GM19328 (cell line): ENCODE results near the gene PIANP.
"Not testable (repeated sequence)": the region's sequence is repeated elsewhere in the genome, so short reads cannot be mapped to it uniquely, and the experiment has no call there.

ENCODE experiments used
- ATAC-seq: cut with Tn5 transposase; IDR thresholded peaks from one replicate; pipeline ENCODE4 v1.9.1; 2021; ENCODE audit warnings: mild to moderate bottlenecking, moderate library complexity; ENCODE audit not compliant: unreplicated experiment

Gene PIANP, protein sequence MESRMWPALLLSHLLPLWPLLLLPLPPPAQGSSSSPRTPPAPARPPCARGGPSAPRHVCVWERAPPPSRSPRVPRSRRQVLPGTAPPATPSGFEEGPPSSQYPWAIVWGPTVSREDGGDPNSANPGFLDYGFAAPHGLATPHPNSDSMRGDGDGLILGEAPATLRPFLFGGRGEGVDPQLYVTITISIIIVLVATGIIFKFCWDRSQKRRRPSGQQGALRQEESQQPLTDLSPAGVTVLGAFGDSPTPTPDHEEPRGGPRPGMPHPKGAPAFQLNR

DNA sequence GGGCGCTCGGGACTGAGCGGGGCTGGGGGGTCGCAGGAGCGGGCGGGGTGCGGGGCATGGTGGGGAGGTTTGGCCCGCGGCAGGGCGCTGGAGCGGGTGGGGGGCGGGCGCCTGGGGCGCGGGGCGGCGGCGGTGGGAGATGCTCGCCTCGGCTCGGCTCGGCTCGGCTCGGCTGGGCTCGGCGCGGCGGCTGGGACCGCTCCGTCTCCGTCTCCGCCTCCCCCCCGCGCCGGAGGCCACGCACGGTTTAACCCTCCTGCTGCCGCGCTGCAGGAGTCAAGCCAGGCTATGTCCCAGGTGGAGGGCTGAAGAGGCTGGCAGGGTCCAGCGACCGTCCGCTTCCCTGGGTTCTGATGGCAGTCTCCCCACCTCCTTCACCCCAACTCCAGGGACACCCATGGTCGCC, at the start of gene PIANP:
Gene PIANP, minus strand, starts transcription at position 170 of the 406 bp plus-strand sequence. CDS start 2,754 bp downstream, outside the sequence.
- ATAC-seq: no peak

DNA sequence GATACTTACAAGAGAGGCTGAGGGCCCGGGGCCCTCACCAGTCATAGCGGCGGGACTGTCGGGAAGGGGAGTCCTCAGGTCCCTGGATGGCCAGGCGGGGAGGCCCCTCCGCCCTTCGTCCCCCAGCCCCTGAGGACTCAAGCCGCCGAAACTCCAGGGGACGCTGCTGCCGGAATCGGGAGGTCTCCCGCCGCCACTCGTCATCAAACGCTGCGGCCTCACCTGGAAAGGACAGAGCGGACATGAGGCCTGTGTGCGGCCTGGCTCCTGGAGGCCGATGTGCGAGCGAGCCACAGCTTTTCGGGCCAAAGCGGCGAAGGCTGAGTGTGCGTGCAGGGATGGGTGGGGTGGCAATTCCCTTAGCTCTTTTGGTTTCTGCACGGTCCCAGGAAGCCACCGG, 48.1 kb upstream of the PIANP start:
- no peak for ATAC-seq

DNA sequence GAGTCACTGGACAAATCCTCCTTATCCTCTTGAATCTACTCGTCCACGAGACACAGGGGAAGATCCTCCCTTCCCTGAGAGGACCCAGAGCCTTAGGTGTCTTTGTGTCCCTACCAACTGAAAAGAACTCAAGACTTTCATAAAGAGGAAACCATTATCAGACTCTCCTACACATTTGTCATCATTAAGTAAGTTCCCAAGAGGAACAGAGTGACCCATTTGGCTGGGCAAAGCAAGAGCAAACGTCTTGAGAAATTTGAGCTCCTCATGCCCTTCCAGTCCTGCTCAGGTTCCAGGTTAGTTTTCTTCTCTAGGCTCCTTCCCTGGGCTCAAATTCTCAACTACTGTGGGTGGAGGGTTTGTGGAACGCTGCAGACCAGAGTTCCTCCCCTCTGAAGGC, 46.6 kb upstream of the PIANP start:
- no peak for ATAC-seq

DNA sequence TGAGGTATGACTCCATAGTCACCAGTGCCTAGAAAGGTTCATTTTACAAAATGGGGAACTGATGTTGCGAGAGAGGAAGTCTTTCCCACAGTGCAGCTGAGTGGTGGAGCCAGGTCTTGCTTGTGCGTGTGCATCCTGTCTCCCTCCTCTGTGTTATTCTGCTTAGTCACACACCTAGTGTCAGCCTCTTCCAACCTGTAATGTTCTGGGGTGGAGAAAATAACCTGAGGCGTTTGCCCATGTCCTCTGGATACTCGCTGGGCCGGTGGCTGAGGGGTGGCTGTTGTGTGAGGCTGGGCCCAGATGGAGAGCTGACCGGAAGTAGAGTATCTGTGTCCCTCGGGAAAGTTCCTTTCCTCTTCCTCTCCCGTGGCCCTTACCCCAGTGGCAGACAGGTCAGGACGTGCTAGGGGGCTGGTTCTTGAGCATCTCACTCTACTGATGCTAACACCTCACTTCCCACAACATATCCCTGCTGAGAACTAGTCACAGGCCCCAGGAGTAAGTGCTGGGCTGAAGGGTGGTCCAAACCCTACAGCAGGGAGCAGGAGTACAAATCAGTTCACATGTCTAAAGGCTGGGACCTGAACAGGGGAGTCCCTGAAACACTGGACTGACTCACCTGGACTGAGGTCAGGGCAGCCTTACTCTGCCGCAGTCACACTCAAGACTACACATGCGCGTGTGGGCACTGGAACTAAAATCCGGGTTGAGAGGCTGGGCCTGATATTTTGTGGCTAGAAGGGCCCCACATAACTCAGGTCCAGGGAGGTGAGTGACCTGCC, 45.3 kb upstream of the PIANP start:
- no peak for ATAC-seq

DNA sequence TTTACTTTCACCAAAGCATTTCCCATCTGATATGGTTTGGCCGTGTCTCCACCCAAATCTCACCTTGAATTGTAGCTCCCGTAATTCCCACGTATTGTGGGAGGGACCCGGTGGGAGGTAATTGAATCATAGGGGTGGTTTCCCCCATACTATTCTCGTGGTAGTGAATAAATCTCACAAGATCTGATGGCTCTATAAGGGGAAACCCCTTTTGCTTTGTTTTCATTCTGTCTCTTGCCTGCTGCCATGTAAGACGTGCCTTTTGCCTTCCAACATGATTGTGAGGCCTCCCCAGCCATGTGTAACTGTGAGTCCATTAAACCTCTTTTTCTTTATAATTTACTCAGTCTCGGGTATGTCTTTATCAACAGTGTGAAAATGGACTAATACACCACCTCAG, 42.7 kb upstream of the PIANP start:
- ATAC-seq: not testable (repeated sequence)

DNA sequence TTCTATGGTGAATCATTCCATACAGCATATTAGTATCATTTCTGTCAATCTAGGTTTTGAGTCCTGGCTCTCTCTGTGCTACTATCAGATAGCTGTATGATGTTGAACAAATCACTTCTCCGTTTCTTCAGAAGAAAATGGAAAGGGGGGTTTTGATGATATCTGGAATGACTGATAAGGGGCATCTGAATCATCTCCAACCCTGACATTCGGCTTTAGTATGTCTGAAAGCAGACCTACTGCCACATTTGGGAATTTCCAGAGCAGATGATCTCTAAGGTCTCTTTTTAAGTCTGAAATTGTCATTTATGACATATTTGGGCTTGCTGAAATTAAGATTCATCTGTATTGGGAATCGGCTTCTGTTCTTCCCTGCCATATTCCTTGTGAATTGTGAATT, 42.2 kb upstream of the PIANP start:
- ATAC-seq: no peak

DNA sequence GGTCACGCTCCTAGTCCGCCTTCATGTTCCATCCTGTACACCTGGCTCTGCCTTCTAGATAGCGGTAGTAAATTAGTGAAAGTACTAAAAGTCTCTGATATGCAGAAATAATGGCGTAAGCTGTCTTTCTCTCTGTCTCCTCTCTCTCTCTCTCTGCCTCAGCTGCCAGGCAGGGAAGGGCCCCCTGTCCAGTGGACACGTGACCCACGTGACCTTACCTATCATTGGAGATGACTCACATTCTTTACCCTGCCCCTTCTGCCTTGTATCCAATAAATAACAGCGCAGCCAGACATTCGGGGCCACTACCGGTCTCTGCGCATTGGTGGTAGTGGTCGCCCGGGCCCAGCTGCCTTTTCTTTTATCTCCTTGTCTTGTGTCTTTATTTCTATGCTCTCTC, 41.5 kb upstream of the PIANP start:
- ATAC-seq: not testable (repeated sequence)

DNA sequence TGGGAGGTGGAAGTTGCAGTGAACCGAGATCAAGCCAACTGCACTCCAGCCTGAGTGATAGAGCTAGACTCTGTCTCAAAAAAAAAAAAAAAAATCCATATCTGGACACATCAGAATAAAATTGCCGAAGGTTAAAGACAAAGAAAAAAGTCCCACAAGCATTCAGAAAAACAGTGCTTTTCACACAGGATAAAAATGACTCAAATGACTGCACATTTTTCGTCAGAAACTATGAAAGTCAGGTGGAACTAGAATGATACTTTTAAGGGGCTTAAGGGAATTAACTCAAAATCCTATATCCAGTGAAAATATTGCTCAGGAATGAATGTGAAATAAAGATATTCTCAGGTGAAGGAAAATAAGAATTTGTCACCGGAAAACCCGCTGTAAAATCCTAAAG, 36.1 kb upstream of the PIANP start:
- ATAC-seq: no peak

DNA sequence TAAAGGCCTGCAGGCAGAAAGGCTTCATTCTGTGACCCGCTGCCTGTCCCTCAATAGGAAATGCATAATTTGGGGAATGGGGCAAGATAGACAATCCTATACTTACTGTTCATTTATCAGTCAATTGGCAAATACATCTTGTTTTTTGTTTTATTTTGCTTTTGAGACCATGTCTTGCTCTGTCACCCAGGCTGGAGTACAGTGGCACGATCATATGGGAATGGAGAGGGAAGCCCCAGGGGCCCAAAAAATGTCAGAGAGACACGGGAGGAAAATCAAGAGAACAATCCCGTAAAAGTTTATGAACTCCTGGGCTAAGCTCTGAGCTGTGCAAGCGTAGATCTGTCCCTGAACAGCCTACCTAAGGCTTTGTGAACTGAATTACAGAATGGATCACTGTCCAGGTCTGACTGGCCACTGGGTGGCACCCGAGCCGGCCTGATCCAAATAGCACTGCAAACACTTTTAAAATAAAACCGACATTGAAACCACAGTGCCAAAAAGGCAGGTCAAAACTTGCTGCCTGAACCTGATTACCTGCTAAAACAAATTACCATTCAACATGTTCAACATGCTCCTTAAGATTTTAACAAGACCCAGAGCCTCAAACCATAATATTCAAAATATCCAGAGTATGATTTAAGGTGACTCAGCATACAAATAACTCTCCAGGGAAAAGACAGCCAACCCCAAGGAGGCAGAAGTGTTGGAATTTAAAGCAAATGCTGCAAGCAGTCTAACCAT, 35.0 kb upstream of the PIANP start:
- no peak for ATAC-seq

DNA sequence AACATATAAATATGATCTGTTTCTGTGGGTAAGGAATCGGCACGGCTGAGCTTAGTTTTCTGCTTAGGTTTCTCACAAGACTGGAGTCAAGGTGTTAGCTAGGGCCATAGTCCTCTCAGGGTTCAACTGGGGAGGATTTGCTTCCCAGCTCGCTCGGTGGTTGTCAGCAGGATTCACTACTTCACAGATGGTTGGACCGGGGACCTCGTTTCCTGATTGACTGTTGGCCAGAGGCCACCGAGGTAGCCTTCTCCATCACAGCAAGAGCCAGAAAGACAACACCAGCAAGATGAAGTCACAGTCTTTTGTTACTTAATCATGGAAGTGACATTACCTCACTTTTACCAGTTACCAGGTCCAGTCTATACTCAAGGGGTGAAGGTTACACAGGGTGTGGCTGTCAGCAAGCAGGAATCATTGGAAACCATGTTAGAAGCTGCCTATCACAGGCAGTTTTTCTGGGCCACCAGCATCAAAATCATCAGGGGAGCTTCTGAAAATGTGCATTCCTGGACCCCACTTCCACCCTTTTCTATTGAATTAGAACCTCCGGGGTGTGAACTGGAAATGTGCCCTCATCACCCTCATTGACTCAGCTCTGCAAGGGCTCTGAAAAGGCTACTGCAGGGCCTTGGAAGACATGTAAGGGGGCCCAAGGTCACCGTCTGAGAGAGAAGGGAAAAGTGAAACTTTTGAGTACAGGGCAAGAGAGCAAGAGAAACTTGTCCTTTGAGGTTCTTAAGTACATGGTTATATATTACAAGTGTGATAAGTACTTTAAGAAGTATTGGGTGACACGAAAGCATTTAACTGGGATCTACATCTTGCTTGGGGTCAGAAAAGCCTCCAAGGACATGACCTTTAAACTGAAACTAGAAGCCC, 34.1 kb upstream of the PIANP start:
- no peak for ATAC-seq

DNA sequence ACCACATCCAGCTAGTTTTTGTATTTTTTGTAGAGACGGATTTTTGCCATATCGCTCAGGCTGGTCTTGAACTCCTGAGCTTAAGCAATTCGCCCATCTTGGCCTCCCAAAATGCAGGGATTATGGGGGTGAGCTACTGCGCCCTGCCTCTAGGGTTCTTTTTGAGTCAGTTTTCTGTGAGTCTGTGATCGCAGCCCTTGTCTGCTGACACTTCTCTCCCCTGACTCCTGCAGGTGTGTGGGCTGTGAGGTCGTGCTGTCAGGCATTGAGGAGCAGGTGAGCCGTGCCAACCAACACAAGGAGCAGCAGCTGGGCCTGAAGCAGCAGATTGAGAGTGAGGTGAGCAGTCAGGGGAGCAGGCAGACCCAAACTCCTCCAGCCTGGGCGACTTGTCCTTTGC, 29.6 kb upstream of the PIANP start:
- no peak for ATAC-seq

DNA sequence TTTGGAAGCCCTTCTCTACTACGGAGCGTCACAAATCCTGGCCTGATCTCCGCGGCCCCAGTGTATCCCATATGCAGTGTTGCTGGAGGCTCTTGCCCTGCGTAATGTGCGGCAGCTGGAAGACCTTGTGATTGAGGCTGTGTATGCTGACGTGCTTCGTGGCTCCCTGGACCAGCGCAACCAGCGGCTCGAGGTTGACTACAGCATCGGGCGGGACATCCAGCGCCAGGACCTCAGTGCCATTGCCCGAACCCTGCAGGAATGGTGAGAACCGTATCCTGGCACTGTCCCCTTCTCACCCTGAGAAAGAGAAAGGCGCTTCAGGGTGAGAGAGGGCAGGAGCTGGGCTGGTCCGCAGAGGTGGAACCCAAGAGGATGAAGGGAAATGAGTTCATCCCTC, 28.6 kb upstream of the PIANP start:
- no peak for ATAC-seq

DNA sequence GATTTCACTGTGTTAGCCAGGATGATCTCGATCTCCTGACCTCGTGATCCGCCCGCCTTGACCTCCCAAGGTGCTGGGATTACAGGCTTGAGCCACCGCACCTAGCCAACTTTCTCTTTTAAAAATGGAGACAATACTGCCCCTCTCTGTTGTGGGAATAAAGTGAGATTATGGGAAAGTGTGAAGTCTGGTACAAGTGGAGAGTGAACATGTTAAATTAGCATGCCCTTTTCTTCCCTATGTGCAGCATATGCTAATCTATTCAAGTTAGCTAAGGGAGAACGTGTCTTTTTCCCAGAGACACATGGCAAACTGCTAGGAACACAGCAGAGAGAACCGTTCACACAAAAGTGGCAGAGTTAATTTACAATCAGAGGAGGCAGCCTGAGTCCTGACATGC, 24.7 kb upstream of the PIANP start:
- no peak for ATAC-seq

DNA sequence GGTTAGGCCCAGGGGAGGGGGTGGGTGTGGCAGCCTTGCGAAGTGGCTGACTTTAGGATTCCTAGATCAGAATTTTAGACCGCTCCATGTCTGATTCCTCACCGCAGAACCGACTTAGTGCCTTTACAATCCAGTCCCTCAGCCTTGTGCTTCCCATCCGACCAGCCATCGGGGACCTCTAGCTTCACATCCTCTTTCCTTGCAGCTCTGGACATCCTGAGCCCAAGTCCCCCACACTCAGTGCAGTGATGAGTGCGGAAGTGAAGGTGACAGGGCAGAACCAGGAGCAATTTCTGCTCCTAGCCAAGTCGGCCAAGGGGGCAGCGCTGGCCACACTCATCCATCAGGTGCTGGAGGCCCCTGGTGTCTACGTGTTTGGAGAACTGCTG, 23.8 kb upstream of the PIANP start:
- no peak for ATAC-seq

DNA sequence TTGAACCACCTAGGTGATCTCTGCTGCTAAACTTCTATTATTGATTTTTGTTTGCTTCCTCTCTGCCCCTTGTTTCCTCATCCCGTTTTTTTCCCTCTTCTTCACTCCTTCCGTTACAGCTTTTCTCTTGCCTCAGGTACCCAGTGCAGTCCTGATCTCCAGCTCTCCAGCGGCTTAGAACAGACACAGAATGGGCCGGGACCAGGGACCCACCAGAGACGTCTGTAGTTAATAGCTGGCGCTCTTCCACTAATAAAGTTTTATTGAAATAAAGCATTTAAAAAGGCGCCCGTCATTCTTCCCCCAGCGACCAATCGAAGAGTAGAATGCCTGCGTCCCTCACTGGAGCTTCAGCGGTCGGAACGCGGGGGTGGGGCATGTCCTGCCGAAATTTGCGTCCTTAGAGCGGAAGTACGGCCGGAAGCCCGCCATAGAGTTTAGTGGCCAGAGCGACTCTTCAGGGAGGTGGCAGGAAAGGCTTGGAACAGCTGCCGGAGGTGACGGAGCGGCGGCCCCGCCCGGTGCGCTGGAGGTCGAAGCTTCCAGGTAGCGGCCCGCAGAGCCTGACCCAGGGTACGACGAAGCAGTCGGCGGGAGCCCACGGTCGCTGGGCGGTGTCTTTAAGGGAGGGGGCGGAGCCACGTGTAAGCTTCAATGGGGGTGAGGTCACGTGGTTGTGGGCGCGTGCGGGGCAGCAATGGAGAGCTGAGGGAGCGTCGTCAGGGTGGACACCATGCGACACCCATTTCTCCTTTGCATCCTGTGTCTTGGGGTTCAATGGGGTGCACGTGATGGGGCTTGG, 23.2 kb upstream of the PIANP start, which contains the start of gene COPS7A:
Gene COPS7A, plus strand, starts transcription at position 440 of the 802 bp plus-strand sequence. CDS start 611 bp downstream, outside the sequence.
- peak; percentile 93 for ATAC-seq

DNA sequence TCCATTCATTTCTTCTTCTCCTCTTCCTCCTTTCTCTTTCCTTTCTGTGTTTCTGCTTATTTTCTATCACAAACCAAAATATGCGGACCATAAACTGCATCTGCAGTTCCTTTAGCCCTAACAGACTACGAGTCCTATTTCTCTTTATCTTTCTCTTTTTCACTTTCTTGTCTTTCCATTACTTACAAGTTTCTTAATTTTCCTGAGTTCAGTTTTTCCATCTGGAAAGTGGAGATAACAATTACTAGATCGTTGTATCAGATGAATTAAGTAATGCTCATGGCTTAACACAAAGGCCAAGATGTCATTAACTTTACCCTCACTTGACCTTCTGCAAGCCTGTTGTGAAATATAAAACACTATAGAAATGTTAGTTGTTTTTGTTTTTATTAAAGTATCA, 22.2 kb upstream of the PIANP start:
- ATAC-seq: no peak

DNA sequence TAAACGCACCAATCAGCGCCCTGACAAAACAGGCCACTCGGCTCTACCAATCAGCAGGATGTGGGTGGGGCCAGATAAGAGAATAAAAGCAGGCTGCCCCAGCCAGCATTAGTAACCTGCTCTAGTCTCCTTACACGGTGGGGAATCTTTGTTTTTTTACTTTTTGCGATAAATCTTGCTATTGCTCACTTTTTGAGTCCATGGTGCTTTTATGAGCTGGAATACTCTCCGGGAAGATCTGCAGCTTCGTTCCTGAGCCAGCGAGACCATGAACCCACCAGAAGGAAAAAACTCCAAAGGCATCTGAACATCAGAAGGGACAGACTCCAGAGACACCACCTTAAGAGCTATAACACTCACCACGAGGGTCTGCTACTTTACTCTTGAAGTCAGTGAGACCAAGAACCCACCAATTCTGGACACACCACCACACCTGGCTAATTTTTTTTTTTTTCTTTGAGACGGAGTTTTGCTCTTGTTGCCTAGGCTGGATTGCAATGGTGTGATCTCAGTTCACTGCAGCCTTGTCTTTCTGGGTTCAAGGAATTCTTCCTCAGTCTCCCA, 16.3 kb upstream of the PIANP start:
- no peak for ATAC-seq

DNA sequence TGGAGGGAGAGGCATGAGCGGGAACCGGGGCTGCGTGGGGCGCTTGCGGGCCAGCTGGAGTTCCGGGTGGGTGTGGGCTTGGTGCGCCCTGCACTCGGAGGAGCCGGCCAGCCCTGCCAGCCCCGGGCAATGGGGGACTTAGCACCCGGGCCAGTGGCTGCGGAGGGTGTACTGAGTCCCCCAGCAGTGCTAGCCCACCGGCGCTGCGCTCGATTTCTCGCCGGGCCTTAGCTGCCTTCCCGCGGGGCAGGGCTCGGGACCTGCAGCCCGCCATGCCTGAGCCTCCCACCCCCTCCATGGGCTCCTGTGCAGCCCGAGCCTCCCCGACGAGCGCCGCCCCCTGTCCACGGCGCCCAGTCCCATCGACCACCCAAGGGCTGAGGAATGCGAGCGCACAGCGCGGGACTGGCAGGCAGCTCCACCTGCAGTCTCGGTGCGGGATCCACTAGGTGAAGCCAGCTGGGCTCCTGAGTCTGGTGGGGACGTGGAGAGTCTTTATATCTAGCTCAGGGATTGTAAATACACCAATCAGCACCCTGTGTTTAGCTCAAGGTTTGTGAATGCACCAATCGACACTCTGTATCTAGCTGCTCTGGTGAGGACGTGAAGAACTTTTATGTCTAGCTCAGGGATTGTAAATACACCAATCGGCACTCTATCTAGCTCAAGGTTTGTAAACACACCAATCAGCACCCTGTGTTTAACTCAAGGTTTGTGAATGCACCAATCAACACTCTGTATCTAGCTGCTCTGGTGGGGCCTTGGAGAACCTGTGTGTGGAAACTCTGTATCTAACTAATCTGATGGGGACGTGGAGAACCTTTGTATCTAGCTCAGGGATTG, 15.6 kb upstream of the PIANP start:
- not testable (repeated sequence) for ATAC-seq

DNA sequence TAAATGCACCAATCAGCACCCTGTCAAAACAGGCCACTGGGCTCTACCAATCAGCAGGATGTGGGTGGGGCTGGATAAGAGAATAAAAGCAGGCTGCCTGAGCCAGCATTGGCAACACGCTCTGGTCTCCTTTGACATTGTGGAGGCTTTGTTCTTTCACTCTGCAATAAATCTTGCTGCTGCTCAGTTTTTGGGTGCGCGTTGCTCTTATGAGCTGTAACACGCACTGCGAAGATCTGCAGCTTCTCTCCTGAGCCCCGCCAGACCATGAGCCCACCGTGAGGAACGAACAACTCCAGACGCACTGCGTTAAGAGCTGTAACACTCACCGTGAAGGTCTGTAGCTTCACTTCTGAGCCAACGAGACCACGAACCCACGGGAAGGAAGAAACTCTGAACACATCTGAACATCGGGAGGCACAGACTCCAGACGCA, 8.4 kb upstream of the PIANP start:
- no peak for ATAC-seq
